HG02981 (cell line): ENCODE data around the gene NPEPL1.
"Not testable (repeated sequence)": the region's sequence is repeated elsewhere in the genome, so short reads cannot be mapped to it uniquely, and the experiment has no call there.

Experiments
- ATAC-seq: cut with Tn5 transposase; IDR thresholded peaks from one replicate; pipeline ENCODE4 v1.9.1; 2021; ENCODE audit warnings: mild to moderate bottlenecking, moderate library complexity; ENCODE audit not compliant: unreplicated experiment

Gene NPEPL1

DNA sequence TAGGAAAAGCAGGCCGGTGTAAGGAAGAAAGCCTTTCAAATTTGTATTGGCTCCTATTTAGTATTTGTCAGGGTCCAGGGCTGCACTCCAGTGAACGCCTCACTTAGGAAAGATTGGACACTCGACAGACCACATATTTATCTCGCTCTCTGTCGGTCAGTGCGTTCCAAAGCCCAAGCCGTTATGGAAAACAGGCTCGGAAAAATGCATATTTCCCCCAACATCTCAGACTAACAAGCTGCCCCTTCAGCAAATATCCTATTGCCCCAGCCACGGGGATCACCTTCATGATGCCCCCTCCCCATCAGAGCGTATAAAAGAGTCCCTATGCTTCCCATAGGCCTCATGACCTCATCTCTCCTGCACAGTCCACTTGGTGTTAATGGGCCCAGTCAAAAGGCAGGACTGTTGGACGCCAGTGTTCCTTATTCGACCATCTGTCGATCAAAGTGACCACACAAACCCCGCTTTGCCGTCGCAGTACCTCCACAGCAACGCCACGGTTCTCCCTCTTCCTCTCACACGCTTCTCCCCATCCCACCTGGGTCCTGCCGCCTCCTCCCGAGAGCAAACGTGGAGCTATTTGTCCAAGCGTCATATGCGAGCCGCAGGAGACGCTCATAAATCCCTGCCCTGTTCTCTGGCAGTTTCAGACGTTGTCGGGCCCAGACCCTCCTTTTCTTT is 63.3 kb downstream of the NPEPL1 start:
- ATAC-seq = no peak

DNA sequence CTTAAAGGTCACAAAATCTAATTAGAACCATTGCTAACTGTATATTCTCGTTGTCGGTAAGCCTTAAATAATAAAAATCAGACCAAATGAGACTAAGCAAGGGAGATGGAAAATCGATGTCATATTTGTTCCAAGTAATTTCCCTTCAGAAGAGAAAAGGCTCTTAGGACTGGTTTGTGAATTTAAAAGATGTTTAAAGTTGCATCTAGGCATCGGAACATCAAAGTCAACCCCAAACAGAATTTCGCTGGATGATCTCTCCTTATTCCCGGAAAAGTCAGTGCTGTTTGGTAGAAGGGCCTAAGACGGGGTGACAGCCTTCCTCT is 63.8 kb downstream of the NPEPL1 start:
- no peak for ATAC-seq

GRCh38 chr20:58757647-58758046 is 65.0 kb downstream of the NPEPL1 start:
- not testable (repeated sequence) for ATAC-seq

GRCh38 chr20:58759947-58760346 is 67.3 kb downstream of the NPEPL1 start:
- no peak for ATAC-seq

- ATAC-seq = no peak
Measured at GRCh38 chr20:58760856-58761255, 68.3 kb downstream of the NPEPL1 start.

GRCh38 chr20:58762120-58762519 is 69.5 kb downstream of the NPEPL1 start:
- ATAC-seq = no peak

- ATAC-seq = no peak
Measured at GRCh38 chr20:58763076-58763475, 70.5 kb downstream of the NPEPL1 start.
